Heart left ventricle (tissue), 13 donors: Measurements from ENCODE around the gene PHACTR1.

Experiments
- CTCF ChIP-seq, 12 donors: fragments of 200-600 bp; sonication (generic) in 4 of 12; IDR thresholded peaks; one replicate each; pipeline versions ENCODE4 v1.5.0 to v1.8.0; 2018 to 2022; ENCODE audit warnings: antibody characterized with exemption in 12 of 12, mild to moderate bottlenecking in 5 of 12
- POLR2A ChIP-seq, 2 donors: fragments of 450-650 bp; IDR thresholded peaks; one replicate each; pipeline ENCODE4 v1.6.1; 2017; ENCODE audit warnings: antibody characterized with exemption in 2 of 2, mild to moderate bottlenecking in 2 of 2, moderate library complexity in 2 of 2
- donor health status: ischemic (EF 13 %, LVEDD 7.1; RV severe dilation, severe dysfunction).
- donor health status: DM: no; HTN: yes; CAD: no.
- donor health status: DM: no; HTN: no; CAD: no.
- donor health status: ischemic (EF 25% LVEDD 6.9; RV normal size, moderate dysfunction).
- donor health status: ischemic (EF 25% LVEDD 5.7; RV mildly dilated, moderate dysfunction).
- donor health status: ischemic (EF 35%, LVEDD 5.7; RV mildly dilated, moderate dysfunction).
- donor health status: nonischemic (EF 11% LVEDD 7.7; RV severe dilation, severe dysfunction).
- donor health status: DM: yes; HTN: yes; CAD: no.
- donor health status: PGD.
- donor health status: ischemic (EF 29% LVEDD 5.4; RV normal size, mild dysfunction).
- donor health status: nonischemic (EF 23%, LVEDD 6.1; RV moderate dilation, normal function).

GRCh38 chr6:12791371-12791770 is 74.8 kb downstream of the PHACTR1 start:
- TF ChIP-seq POLR2A (IDR thresholded peaks at IDR 0.05) (no peak), CTCF (IDR thresholded peaks at IDR 0.05) (no peak)
